GOT3 (cell line): ENCODE measurements around the gene PPP1R13B.
A peak's percentile ranks its signal among the peaks of the same experiment; 100 is the strongest.

Experiments
- DNase-seq: peaks from one replicate; lab custom pipeline; 2025; ENCODE audit warnings: mixed read lengths; lab: John Stamatoyannopoulos, UW

Gene PPP1R13B

DNA sequence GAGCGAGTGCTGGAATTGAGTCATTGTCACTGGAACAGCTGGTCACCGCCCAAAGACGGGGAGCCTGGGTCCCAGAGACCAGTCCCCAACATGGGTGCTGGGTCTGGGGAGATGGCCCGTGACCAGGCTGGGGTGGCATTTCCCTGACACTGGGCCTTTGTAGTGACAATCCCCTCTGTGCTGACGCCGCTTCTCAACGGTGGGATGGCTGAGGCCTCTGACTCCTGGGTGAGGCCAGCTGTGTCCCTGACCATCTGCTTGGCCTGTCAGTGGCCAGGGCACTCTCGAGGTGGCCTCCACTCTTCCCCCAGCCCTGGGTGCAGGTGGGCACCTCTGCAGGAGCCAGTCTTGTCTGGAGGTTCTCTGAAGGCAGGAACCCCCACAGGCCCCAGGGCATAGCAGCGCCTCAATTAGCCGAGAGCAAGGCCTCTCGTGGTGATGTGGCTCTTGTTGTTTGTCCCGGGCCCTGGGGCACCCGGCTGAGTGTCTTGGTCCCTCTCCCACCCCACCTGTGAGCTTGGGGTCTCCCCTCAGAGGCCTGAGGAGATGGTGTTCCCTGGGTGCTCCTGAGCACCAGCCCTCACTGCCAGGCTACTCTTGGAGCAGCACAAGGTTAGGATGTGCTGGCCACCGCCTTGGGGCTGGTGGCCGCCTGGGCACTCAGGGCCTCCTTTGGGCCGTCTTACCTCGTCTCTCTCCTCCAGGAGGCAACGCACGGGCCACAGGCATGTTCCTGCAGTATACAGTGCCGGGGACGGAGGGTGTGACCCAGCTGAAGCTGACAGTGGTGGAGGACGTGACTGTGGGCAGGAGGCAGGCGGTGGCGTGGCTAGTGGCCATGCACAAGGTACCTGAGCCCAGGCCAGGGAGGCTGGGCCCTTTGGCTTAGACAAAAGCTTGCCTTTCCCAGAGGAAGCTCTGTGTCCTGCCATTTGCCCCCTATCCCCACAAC lies 115.2 kb downstream of the PPP1R13B start:
- no peak for DNase-seq

- DNase-seq: no peak
Observed at GRCh38 chr14:103731481-103731880, 115.9 kb downstream of the PPP1R13B start.

DNA sequence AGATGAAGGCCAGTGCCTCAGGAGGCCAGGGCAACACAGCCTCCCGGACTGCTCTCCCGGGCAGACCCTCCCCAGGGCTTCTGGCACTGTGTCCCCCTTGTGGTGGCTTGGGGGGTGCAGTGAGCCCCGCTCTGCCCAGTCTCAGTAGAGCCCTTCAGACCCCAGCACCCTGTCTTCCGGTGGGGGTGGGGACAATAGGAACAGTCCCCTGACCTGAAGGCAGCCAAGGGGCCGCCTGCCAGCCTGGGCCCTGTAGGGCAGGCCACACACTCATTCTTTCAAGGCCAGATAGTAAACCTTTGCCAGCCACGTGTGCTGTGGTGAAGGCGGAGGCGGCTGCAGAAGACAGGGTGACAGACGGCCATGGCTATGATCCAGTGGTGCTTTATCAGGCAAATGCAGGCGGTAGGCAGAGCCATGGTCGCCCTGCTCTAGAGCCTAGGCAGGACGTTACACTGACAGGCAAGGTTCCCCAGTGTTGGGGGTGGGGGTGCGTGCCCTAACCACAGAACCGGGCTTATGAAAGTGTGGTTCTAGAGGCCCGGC lies 116.8 kb downstream of the PPP1R13B start:
- no peak for DNase-seq

DNA sequence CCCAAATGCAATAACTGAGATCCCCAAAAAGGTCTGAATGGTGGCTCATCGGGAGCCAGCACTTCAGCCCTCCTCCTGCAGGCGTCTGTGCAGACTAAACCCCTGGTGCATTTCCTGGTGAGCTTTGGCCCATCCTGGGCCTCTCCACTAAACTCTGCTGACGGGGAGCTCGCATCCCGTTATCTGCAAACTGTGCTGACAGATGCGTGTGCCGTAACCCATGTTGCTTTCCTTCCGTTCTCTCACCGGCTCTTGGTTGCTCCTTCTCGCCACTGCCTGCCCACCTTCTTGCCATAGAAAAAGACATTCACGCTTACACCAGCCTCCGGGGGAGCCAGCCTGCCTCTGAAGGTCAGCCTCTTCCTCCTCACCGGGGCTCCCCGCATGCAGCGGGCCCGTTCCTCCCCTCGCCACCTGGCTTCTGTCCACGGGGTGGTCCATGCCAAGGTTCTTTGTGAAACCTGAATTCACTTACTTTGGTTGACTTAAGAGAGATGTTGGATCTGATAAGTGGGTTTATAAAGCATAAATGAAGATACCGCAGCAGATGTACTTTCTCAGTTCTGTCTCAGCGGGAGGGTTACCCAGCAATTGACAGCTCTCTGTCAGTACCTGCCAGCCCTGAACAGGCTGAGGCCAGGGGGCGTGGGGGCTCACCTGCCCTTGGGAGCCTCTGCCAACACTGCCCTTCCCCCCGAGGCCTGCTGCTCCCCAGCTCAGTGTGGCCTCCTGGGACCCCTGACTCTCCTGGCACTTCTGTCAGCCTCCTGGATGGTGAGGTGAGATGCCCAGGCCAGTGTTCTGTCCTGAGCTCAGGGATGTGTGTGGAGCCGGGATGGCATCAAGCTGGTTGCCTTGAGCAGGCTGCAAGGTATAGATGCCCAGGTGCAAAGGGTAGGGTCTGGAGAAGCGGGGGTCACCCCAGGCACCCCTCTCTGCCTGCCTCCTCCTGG lies 117.6 kb downstream of the PPP1R13B start:
- DNase-seq: no peak

DNA sequence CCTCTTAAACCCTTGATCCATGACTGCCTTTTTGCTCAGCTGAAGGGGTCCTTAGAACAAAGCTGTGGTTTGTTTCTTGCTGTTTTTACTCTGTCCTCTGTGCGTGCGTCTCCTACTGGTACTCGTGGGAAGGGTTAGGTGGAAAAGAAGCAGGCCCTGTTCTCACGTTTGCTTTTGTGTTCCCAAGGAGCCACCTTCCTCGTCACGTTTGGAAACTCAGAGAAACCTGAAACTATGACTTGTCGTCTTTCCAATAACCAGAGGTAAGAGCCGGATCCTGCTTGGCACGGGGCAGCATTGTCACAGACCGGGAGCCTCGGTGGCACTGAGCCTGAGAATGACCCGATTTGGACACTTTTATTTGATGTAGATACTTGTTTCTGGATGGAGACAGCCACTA lies 118.7 kb downstream of the PPP1R13B start:
- DNase-seq: no peak

- DNase-seq: no peak
Observed at GRCh38 chr14:103728141-103728540, 119.2 kb downstream of the PPP1R13B start.

- no peak for DNase-seq
Observed at GRCh38 chr14:103727313-103727980, 119.9 kb downstream of the PPP1R13B start.

DNA sequence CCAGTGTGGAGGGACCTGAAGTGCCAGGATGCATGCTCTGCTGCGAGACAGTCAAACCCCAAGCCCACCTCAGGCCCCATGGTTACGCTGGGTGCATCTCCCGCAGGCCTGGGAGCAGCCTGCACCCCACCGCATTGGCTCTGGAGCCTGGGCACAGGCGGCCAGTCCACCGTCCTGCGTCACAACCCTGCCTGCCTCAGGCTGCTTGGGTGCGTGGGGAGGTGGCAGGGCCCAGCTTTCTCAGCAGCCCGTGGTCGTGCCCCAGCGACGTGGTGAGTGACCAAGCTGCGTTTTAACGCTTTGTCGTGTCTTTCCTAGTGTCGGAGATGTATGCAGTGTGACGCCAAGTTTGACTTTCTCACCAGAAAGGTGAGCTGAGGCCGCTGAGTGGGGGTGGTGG lies 120.9 kb downstream of the PPP1R13B start:
- no peak for DNase-seq

GRCh38 chr14:103725739-103726395 lies 121.5 kb downstream of the PPP1R13B start:
- DNase-seq: no peak

GRCh38 chr14:103725001-103725682 lies 122.2 kb downstream of the PPP1R13B start:
- no peak for DNase-seq

DNA sequence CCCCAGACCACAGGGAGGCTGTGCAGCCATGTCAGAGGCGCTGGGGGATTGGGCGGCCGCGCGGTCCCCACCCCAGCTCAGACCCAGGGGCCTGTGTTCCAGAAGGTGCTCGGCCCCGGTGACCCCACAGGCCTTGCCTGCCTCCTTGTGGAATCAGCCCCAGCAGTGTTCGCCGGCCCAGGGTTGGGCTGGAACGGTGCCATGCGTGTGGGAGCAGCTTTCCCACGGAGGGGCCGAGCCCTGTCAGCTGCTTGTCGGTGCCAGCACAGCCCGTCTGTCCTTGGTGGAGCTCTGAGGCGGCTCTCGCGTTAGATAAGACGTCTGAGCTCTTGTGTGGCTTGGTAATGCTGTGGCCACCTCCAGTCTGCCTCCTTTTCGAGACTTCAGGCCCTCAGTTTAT lies 123.3 kb downstream of the PPP1R13B start:
- no peak for DNase-seq

DNA sequence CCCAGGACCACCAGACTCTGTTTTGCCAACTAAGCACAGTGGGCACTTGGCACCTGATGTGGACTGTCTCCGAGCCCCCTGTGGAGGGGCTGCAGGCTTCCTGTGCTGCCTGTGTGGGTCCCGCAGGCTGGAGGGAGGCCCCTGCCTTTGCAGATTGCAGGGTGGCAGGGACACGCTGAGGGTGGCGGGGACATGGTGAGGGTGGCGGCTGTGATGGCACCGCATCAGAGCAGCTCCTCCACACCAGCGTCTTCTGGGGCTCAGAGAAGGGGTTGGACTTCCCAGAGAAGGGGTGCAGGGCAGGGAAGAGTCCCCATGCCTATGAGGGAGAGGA lies 123.7 kb downstream of the PPP1R13B start:
- no peak for DNase-seq

DNA sequence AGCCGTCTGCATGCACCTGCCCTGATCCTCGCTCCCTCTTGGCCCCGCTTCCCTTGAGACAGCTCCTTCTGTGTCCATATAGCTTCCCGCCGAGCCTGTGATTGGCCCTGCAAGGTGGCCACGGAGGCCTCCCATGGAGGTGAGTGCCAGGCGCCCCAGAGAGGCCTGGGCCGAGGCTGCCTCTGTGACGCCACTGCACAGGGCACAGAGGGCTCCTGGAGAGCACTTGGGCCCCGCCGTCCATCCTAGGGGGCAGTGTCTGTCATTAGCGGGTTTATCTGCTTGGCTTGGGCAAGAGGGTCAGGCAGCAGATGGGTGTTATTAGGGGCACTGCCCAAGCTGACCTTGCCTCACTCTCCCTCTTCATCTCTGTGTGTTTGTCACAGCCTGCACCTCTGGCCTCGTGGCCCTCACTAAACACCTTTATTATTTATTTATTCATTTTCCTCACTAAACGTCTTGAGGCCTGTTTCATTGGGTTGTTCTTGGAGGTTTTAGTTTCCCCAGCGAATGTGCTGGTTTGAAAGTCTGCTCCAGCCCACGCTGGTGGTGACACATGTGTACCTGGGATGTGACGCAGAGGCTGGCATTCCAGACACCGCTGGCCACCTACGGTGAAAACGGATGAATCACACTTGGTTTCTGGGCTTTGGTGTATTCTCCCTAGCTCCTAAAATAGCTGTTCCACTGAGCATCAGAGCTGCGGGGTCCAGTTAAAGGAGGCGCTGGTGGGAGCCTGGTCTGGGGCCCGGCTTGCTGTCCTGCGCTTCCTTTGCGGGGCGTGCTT lies 125.8 kb downstream of the PPP1R13B start:
- no peak for DNase-seq

- no peak for DNase-seq
Observed at GRCh38 chr14:103719751-103720150, 127.6 kb downstream of the PPP1R13B start.

- no peak for DNase-seq
Observed at GRCh38 chr14:103718572-103718971, 128.8 kb downstream of the PPP1R13B start.

DNA sequence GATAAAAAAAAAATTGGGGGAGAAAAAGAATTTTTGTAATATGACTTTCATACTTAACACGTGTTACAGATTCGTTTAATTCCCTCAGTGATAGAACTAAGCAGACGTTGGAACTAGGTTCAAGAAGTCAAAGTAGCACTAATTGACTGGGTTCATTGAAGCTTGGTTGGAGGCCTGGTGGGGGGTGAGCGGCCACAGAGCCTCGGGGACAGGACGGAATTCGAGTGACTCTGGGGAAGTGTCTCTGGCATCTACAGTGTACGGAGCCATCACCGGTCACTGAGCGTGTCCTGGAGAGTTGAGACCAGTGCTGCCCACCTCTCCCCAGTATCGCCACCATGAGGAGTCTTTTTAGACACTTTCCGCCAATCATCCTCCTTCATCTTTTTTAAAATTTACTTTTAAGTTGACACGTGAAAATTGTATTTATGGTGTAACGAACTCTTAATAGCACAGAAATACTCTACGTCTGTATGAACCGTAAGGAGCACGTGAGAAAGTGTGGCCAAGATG lies 130.4 kb downstream of the PPP1R13B start:
- no peak for DNase-seq

- no peak for DNase-seq
Observed at GRCh38 chr14:103716091-103716801, 131.1 kb downstream of the PPP1R13B start.

- peak; percentile 89 for DNase-seq
Observed at GRCh38 chr14:103715052-103716000, 132.0 kb downstream of the PPP1R13B start, which contains the start of the genes XRCC3 and ZFYVE21. Gene XRCC3, minus strand, starts transcription at chr14:103715451. Its CDS starts 4,364 bp downstream, at chr14:103711087. Gene ZFYVE21, plus strand, starts transcription at chr14:103715810. Its CDS starts 32 bp downstream, at chr14:103715842.
